ENCODE measurements around the gene PPP1R15A.
"Not testable (repeated sequence)": the region's sequence is repeated elsewhere in the genome, so short reads cannot be mapped to it uniquely, and the experiment has no call there.

PPP1R15A gene

DNA sequence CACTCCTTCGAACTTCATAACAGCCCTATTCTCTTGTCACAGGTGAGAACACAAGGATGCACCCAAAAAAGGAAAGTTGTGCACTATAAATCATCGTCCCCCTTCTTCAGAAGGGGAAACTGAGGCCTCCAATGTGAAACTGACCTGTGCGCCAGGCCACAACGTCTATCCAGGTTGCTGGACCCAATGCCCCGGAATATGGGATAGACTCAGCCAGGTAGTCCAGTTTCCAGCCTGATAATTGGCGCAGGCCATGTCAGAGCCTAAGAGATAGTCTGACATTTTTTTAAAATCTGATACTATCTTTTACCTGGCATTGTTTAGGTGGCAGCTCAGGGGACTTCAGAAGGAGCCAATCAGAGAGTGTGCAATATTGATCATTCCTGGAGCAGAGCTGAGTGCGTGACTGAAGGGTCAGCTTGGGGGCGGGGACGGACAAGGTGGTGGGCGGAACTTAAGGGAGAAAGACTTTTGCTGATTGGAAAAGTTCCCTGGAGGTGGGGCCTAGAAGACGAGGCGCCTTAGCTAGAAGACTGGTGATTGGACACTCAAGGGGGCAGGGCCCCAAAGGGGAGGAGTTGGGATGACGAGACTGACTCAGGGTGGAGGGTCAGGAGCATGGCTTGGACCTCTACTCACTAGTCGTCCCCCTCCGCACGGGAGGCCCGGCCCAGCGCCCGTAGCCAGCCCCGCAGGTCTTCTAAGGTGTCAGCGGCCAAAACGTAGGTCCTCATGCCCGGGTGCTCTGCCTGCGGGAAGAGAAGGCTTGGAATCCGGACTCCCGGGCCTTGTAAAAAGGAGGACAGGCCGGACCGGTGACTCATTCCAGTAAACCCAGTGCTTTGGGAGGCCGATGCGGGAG lies 12.3 kb upstream of the PPP1R15A start:
- no peak for DNase-seq

DNA sequence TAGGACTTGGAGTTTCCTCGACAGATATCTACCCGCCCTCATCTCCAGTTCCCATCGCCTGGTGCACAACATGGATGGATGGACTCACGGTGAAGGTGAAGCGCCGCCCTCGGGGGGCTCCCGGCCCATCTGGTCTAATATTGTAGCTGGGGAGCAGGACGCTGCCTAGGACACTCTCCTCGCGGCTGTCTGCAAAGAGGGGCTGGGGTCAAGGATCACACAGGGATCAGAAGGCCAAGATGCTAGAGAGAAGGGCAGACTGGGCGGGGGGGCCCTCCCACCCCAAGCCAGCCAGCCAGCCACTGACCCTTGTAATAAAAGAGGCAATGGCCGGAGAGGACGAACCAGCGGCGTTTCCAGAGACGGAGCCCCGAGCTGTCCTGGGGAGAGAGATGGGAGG lies 10.9 kb upstream of the PPP1R15A start:
- DNase-seq, result no peak

DNA sequence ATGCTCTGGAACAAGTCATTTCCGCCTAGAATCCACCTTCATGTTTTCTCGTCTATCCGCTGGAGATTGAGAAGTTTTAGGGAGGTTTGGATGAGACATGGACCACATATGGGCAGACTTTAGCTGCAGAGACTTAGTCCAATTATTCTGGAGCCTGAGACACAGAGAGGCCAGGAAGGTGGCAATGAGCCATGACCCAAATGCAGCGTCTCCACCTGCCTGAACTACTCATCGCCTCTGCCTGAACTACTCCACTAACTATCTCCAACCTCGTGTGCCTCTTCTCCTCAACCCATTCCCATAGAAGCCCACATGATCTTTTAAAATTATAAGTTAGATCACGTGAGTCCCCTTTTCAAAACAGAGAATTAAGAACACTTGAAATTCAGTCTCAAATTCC lies 9.4 kb upstream of the PPP1R15A start:
- no peak for DNase-seq

- no peak for DNase-seq
Measured at GRCh38 chr19:48866692-48867091, 5.5 kb upstream of the PPP1R15A start.

- no peak for DNase-seq
Measured at GRCh38 chr19:48867123-48867745, 5.0 kb upstream of the PPP1R15A start.

DNA sequence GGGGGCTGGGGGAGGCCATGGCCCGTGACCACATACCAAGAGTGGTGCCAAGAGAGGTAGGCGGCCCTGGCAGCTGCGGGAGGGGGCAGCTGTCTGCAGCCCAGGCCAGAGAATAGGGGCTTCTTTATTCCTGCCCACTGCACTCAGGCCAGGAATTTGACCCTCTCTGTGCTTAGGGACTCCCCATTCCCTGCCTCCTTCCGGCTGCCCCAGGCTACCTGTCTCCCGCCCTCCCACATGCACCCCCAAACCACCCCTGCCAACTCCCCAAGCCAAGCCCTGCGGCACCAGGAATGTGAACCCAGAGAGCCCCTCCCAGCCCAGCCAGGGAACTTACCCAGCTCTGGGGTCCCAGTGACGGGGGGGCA lies 4.5 kb upstream of the PPP1R15A start:
- no peak for DNase-seq

GRCh38 chr19:48868114-48868886 lies 3.9 kb upstream of the PPP1R15A start, which contains the start of gene PLEKHA4:
Gene PLEKHA4, minus strand, starts transcription at chr19:48868617. Its CDS starts 997 bp downstream, at chr19:48867620.
- no peak for DNase-seq

DNA sequence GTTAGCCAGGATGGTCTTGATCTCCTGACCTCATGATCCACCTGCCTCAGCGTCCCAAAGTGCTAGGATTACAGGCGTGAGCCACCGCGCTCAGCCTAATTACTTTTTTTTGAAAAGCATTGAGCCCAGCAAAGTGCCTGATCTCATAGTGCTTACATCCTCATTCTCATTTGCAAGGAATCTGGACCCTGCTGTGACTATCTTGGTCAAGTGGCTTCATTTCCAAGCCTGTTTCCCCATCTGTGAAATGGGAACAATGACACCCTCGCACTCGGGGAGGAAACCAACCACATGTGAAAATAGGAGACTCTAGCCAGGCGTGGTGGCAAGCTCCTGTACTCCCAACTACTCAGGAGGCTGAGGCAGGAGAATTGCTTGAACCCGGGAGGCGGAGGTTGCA lies 2.2 kb upstream of the PPP1R15A start:
- DNase-seq, result no peak

- DNase-seq, result not testable (repeated sequence)
Measured at GRCh38 chr19:48871471-48872181, 595 bp upstream of the PPP1R15A start.

DNA sequence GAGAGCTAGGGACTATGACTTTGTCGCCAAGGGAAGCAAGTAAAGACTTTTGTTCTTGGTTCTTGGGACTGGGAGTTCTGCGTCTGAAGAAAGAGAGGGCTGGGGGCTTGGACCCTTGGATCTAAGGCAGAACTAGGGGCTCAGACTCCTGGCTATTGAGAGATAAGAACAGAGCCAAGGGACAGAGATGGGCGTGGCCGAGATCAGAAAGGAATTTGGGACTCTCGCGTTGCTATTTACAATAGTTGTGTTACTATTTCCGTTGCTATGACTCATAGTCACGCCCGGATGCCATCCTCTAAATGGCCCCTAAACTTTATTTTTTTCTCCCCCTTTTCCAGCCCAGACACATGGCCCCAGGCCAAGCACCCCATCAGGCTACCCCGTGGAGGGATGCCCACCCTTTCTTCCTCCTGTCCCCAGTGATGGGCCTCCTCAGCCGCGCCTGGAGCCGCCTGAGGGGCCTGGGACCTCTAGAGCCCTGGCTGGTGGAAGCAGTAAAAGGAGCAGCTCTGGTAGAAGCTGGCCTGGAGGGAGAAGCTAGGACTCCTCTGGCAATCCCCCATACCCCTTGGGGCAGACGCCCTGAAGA lies 759 bp downstream of the PPP1R15A start:
- DNase-seq, result peak; percentile 58 to 75

DNA sequence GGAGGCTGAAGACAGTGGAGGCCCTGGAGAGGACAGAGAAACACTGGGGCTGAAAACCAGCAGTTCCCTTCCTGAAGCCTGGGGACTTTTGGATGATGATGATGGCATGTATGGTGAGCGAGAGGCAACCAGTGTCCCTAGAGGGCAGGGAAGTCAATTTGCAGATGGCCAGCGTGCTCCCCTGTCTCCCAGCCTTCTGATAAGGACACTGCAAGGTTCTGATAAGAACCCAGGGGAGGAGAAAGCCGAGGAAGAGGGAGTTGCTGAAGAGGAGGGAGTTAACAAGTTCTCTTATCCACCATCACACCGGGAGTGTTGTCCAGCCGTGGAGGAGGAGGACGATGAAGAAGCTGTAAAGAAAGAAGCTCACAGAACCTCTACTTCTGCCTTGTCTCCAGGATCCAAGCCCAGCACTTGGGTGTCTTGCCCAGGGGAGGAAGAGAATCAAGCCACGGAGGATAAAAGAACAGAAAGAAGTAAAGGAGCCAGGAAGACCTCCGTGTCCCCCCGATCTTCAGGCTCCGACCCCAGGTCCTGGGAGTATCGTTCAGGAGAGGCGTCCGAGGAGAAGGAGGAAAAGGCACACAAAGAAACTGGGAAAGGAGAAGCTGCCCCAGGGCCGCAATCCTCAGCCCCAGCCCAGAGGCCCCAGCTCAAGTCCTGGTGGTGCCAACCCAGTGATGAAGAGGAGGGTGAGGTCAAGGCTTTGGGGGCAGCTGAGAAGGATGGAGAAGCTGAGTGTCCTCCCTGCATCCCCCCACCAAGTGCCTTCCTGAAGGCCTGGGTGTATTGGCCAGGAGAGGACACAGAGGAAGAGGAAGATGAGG lies 1.5 kb downstream of the PPP1R15A start:
- no peak for DNase-seq

- DNase-seq, result no peak
Measured at GRCh38 chr19:48874303-48875135, 2.3 kb downstream of the PPP1R15A start.

GRCh38 chr19:48876043-48876981 lies 4.1 kb downstream of the PPP1R15A start:
- peak; percentile 44 to 65 for DNase-seq

DNA sequence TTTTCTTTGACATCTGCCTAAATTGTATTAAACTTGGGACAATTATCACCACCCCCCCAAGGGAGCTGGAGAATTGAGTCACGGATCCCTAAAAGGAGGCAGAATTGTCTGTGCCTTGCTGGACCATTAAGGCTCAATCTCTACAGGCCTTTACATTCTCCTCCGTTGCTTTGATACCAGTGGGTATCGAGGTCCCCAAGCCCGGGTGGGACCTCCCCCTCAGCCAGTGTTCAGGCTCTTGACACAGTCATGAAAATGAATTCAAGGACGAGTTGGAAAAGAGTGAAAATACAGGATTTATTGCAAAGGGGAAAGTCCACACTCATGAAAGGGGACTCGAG lies 5.6 kb downstream of the PPP1R15A start:
- DNase-seq, result no peak

DNA sequence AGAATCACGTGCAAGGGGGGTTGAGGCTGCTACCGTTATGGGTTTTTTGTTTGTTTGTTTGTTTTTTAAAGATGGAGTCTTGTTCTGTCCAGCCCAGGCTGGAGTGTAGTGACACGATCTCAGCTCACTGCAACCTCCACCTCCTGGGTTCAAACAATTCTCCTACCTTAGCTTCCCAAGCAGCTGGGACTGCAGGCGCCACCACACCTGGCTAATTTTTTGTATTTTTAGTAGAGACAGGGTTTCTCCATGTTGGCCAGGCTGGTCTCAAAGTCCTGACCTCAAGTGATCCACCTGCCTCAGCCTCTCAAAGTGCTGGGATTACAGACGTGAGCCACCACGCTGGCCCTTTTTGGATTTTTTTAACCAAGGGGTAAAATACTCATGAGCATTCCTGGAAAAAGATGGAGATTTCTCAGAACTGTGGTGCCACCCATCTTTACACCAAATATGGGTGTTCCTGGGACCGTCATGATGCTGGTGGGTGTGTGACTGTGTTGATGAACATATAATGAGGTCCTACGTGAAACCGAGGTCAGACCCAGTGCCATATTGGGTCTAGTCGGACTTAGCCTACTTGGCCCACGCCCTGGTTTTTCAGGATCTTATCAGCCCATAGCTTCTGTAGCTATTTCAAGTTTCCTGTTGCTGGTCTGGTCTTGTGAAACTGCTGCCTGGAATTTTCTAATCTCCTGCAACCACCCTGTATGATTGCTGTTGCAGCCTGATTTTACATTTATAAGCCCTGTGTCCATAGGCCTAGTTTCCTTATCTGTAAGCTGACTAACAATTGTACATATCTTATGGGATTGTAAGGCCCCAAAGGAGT lies 6.2 kb downstream of the PPP1R15A start:
- DNase-seq, result no peak

DNA sequence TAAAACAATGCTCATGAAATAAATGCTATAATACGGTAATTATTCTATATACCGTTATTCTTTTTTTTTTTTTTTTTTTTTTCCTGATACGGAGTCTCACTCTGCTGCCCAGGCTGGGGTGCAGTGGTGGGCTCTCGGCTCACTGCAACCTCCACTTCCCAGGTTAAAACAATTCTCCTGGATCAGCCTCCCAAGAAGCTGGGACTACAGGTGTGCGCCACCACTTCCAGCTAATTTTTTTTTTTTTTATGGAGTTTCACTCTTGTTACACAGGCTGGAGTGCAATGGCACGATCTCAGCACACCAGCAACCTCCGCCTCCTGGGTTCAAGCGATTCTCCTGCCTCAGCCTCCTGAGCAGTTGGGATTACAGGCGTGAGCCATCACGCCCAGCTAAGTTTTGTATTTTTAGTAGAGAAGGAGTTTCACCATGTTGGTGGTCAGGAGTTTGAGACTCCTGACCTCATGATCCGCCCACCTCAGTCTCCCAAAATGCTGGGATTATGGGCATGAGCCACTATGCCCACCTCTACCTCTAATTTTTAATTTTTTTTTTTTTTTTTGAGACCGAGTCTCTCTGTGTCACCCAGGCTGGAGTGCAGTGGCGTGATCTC lies 6.9 kb downstream of the PPP1R15A start:
- no peak for DNase-seq

GRCh38 chr19:48879696-48880095 lies 7.5 kb downstream of the PPP1R15A start:
- not testable (repeated sequence) for DNase-seq
